PC-9 (cell line): ENCODE data around the gene GCK. TPM values are rescaled to one million over a fixed set of nuclear protein-coding genes. Genes with fewer than 3 reads are reported as not detected.
A peak's percentile ranks its signal among the peaks of the same experiment; 100 is the strongest.

ENCODE experiments used
- BruUV-seq: library from RNA; stranded (reverse); fragments of 400-500 nt; replicated peaks from 2 replicates; lab custom pipeline; 2021; lab: Mats Ljungman, UMichigan
- CTCF ChIA-PET: fragments of 300-600 bp; sonication (Branson Sonifier 250); formaldehyde crosslinking; loops from one replicate; lab custom pipeline; 2022; ENCODE audit warnings: antibody characterized with exemption; lab: Charles Lee
- POLR2A ChIA-PET: fragments of 300-600 bp; sonication (Branson Sonifier 250); formaldehyde crosslinking; loops from one replicate; lab custom pipeline; 2022; ENCODE audit warnings: antibody characterized with exemption; ENCODE audit not compliant: unreplicated experiment; lab: Charles Lee
- DNase-seq, 2 experiments: peaks; one replicate each; pipeline versions ENCODE4 v3.0.0 to v3.0.0-alpha.2; 2015 to 2022; ENCODE audit warnings: mixed read lengths in 1 of 2
- H2AFZ ChIP-seq: fragments of 200-600 bp; sonication (generic); 2 replicates; pipeline ENCODE4 v1.8.1; 2017; ENCODE audit warnings: antibody characterized with exemption
- H3F3A ChIP-seq: fragments of 200-600 bp; sonication (generic); 2 replicates; pipeline ENCODE4 v1.8.1; 2017; ENCODE audit warnings: antibody characterized with exemption, mild to moderate bottlenecking, low read depth; ENCODE audit not compliant: insufficient read depth
- H3K27ac ChIP-seq: fragments of 200-600 bp; sonication (generic); 2 replicates; pipeline ENCODE4 v1.6.1; 2016; ENCODE audit warnings: mixed run types
- H3K27me3 ChIP-seq: fragments of 200-600 bp; sonication (generic); 2 replicates; pipeline ENCODE4 v1.6.1; 2016; ENCODE audit warnings: low read depth, mixed run types; ENCODE audit not compliant: insufficient read depth
- H3K36me3 ChIP-seq: fragments of 200-600 bp; sonication (generic); 2 replicates; pipeline ENCODE4 v1.6.1; 2016; ENCODE audit warnings: low read depth, mixed run types
- H3K4me1 ChIP-seq: fragments of 200-600 bp; sonication (generic); replicated peaks from 2 replicates; pipeline ENCODE4 v1.6.1; 2016; ENCODE audit warnings: mixed run types; ENCODE audit not compliant: insufficient read depth
- H3K4me2 ChIP-seq: fragments of 200-600 bp; sonication (generic); 2 replicates; pipeline ENCODE4 v1.6.1; 2017; ENCODE audit warnings: mixed run types
- H3K4me3 ChIP-seq: fragments of 200-600 bp; sonication (generic); 2 replicates; pipeline ENCODE4 v1.6.1; 2016; ENCODE audit warnings: mixed run types
- H3K79me2 ChIP-seq: fragments of 200-600 bp; sonication (generic); 2 replicates; pipeline ENCODE4 v1.6.1; 2017; ENCODE audit warnings: low read depth, mixed run types
- H3K9me2 ChIP-seq: fragments of 200-600 bp; sonication (generic); 2 replicates; pipeline ENCODE4 v1.8.1; 2017; ENCODE audit warnings: mild to moderate bottlenecking; ENCODE audit not compliant: insufficient read depth
- H3K9me3 ChIP-seq: fragments of 200-600 bp; sonication (generic); 2 replicates; pipeline ENCODE4 v1.8.1; 2016; ENCODE audit warnings: low read depth; ENCODE audit not compliant: insufficient read depth
- H4K20me1 ChIP-seq: fragments of 200-600 bp; sonication (generic); 2 replicates; pipeline ENCODE4 v1.8.1; 2017; ENCODE audit not compliant: insufficient read depth
- CTCF ChIP-seq: fragments of 200-600 bp; sonication (generic); conservative IDR thresholded peaks from 2 replicates; pipeline ENCODE4 v1.6.1; 2017; ENCODE audit warnings: mixed run types, antibody characterized with exemption, mild to moderate bottlenecking, moderate library complexity
- EZH2 ChIP-seq: fragments of 200-600 bp; sonication (generic); IDR thresholded peaks from 2 replicates; pipeline ENCODE4 v1.8.0; 2017; ENCODE audit warnings: antibody characterized with exemption, low read depth
- intact Hi-C: fragments of 100-400 bp; cut with micrococcal nuclease; formaldehyde crosslinking; loops from one replicate; pipeline ENCODE4 v1.10.0; 2022; ENCODE audit not compliant: unreplicated experiment
- total RNA-seq: library from RNA; stranded (reverse); gene quantifications from 2 replicates; pipeline ENCODE4 v1.2.3, GENCODE V29; 2021

GCK gene
- total RNA-seq, 1 experiment from 2014 or later: not detected

DNA sequence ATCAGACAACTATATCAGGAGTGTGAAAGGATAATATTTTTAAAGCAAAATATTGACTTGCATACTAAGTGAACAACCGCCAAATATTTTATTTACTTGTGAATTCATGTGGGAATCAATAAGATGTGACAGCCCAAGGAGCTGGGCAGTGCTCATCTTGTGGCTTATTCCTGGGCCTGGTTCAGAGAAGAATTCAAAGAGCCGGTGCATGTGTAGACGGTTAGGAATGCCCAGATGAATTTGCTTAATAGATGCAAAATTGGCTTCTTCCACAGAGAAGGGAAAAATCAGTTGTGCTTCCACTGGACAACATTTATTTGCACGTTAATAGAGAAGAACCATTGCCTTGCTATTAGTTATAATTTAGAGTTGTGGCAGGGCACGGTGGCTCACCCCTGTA lies 52.5 kb downstream of the GCK start:
- ChIA-PET CTCF (no interaction called here), POLR2A (interaction anchor here (0.6 kb wide), 1 partner anchor 92 kb away, joined by 5 read pairs; the partner anchor contains the start of gene DBNL)
- H3K4me2 ChIP-seq: no peak overlapping the region
- no peak for TF ChIP-seq CTCF
- no peak for TF ChIP-seq EZH2
- H3K27me3 ChIP-seq: no peaks in the 10 kb centered on the region
- no TSS peak for BruUV-seq
- H2AFZ ChIP-seq: no peak overlapping the region
- no peaks in the 10 kb centered on the region for H3K9me3 ChIP-seq
- no peak overlapping the region for H3K27ac ChIP-seq
- no peak for DNase-seq
- no peaks in the 10 kb centered on the region for H3K79me2 ChIP-seq
- H3F3A ChIP-seq: peaks cover 8% of the 10 kb centered on the region; the same call in 1 of the 2 replicates
- H4K20me1 ChIP-seq: no peaks in the 10 kb centered on the region
- no peaks in the 10 kb centered on the region for H3K4me1 ChIP-seq
- no peak overlapping the region for H3K4me3 ChIP-seq
- H3K36me3 ChIP-seq: no peaks in the 10 kb centered on the region
- H3K9me2 ChIP-seq: no peaks in the 10 kb centered on the region
- intact Hi-C loops: no loop called here

- ChIA-PET CTCF (no interaction called here), POLR2A (interaction anchor here (0.6 to 0.7 kb wide), 2 partner anchors 125 to 224 kb away, joined by 4 to 8 read pairs; no protein-coding TSS in a partner anchor)
- intact Hi-C loops: loop anchor here (5.0 kb wide), 1 partner anchor 47 kb away; no protein-coding TSS in a partner anchor
- no peaks in the 10 kb centered on the region for H3K36me3 ChIP-seq
- DNase-seq: peak in 1 of 2 experiments; percentile 53
- H3K9me3 ChIP-seq: no peaks in the 10 kb centered on the region
- no peak overlapping the region for H2AFZ ChIP-seq
- H3F3A ChIP-seq: peaks cover 8% of the 10 kb centered on the region; the same call in 1 of the 2 replicates
- no peaks in the 10 kb centered on the region for H4K20me1 ChIP-seq
- TF ChIP-seq EZH2: no peak
- no peak for TF ChIP-seq CTCF
- H3K27ac ChIP-seq: no peak overlapping the region
- H3K79me2 ChIP-seq: no peaks in the 10 kb centered on the region
- BruUV-seq: no TSS peak
- no peak overlapping the region for H3K4me2 ChIP-seq
- no peaks in the 10 kb centered on the region for H3K9me2 ChIP-seq
- no peaks in the 10 kb centered on the region for H3K27me3 ChIP-seq
- no peak overlapping the region for H3K4me3 ChIP-seq
- H3K4me1 ChIP-seq: peaks cover 5% of the 10 kb centered on the region
These were observed 54.2 kb downstream of the GCK start for GRCh38 chr7:44134943-44135628.

DNA sequence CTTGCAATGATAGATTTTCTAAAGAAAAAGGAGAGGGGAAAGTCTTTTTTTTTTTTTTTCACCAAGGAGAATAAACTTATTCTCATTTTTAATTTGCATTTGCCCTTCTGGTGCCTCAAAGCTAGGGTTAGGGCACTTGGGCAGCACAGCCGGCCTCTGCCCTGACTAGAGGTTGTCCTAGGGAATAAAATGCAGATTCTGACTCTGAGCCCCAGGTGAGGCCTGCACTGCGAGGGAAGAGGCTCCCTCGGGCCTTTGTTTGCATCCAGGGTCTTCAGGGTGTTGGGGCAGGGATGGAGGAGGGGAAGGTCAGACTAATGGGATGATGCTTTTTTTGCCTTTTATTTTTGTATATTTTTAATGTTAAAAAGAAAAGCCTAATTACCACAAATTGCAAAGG lies 55.9 kb downstream of the GCK start:
- peaks cover 5% of the 10 kb centered on the region for H3K4me1 ChIP-seq
- CTCF ChIA-PET: no interaction called here
- H4K20me1 ChIP-seq: no peaks in the 10 kb centered on the region
- BruUV-seq: no TSS peak
- intact Hi-C loops: loop anchor here (5.0 kb wide), 1 partner anchor 49 kb away; no protein-coding TSS in a partner anchor
- H3K4me3 ChIP-seq: no peak overlapping the region
- no peak overlapping the region for H3K4me2 ChIP-seq
- no peaks in the 10 kb centered on the region for H3K9me2 ChIP-seq
- H3K9me3 ChIP-seq: no peaks in the 10 kb centered on the region
- no peaks in the 10 kb centered on the region for H3K27me3 ChIP-seq
- peaks cover 8% of the 10 kb centered on the region; the same call in 1 of the 2 replicates for H3F3A ChIP-seq
- no peaks in the 10 kb centered on the region for H3K36me3 ChIP-seq
- H2AFZ ChIP-seq: no peak overlapping the region
- POLR2A ChIA-PET: no interaction called here
- no peak for DNase-seq
- TF ChIP-seq CTCF (no peak), EZH2 (no peak)
- no peaks in the 10 kb centered on the region for H3K79me2 ChIP-seq
- H3K27ac ChIP-seq: no peak overlapping the region
